ENCODE measurements around the gene TBL2.
"Not testable (repeated sequence)": the region's sequence is repeated elsewhere in the genome, so short reads cannot be mapped to it uniquely, and the experiment has no call there.

TBL2 gene

DNA sequence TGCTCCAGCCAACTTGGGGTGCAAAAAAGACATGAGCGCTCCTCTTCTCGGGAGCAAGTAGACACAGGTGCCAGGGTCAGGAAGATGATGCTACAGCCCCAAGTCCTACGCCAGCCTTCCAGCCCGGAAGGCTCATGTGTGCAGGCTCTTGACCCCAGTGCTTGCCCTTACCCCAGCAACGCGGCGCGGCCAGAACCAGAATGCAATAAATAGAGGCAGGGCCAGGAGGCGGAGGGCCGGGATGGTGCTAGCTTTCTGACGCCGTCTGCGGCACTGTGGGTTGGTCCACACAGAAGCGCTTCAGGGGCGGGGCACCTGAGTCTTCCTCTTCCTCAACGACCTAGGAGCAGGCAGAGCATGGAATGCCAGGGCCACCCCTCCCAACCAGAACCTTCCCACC is 41.3 kb downstream of the TBL2 start:
- no peak for DNase-seq (ENCODE audit: low read depth in 1 of 2, low spot score in 1 of 2)

DNA sequence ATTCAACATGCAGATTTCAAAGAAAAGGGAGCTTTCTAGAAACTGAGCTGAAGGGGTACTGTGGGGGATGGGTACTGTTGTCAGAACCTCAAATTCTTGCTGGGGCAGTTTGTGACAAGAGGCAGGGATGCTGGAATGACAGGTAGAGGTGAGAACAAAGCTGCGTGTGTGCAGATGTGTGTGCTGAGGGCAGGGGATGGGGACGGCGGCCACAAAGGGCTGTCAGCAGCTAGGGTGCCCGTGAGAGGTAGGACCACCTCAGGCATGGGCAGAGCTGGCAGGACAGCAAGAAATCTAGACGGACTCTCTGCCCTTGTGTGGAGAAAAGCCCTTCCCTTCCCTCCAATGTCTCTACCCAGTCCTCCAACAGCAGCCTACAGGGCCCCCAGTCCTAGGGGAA is 41.9 kb downstream of the TBL2 start:
- DNase-seq (ENCODE audit: low read depth in 1 of 2, low spot score in 1 of 2): no peak

DNA sequence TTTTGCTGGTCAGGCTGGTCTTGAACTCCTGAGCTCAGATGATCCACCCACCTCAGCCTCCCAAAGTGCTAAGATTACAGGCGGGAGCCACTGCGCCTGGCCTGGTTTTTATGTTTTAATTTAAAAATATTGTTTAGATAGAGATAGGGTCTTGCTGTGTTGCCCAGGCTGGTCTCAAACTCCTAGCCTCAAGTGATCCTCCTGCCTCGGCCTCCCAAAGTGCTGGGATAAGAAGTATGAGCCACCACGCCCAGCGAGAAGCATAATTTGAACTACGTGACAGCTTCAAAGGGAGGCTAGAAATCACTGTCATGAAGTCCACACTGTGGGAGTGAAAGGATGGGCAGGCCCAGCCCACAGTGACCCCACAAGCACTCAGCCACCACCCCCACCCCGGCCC is 42.5 kb downstream of the TBL2 start:
- not testable (repeated sequence) for DNase-seq (ENCODE audit: low read depth in 1 of 2, low spot score in 1 of 2)

DNA sequence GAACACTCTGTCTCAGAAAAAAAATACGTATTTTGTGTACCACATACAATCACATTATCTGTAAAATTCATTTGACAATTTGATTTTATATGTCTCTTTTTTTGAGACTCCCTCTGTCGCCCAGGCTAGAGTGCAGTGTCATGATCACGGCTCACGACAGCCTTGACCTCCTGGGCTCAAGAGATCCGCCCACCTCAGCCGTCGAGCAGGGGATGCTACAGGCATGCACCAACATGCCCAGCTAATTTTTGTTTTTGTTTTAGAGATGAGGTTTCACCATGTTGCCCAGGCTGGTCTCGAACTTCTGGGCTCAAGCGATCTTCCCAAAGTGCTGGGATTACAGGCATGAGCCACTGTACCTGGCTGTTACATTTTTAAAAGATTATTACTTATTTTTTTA is 44.6 kb downstream of the TBL2 start:
- DNase-seq (ENCODE audit: low read depth in 1 of 2, low spot score in 1 of 2): no peak

DNA sequence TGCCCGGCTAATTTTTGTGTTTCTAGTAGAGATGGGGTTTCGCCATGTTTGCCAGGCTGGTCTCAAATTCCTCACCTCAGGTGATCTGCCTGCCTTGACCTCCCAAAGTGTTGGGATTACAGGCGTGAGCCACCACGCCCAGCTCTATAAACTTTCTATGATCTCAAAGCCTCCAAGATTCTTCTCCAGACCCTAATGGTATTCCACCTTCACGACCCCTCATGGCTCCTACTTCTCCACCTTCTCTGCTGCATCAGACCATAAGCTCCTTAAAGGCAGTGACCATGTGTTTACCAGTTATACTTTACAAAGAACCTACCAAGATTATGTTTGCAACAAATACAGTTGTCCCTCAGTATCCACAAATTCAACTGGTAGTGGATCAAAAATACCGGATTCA is 46.2 kb downstream of the TBL2 start:
- DNase-seq (ENCODE audit: low read depth in 1 of 2, low spot score in 1 of 2): no peak

DNA sequence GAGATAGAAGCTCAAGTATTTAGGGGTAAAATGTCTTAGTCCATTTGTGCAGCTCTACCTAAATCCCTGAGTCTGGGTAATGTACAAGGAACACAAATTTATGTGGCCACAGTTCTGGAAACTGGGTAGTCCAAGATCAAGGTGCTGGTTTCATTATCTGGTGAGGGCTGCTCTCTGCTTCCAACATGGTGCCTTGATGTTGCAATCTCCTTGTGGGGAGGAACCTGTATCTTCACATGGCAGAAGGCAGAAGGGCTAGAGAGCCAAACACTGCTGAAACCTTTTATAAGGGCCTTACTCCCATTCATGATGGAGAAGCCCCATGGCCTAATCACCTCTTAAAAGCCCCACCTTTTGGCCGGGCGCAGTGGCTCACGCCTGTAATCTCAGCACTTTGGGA is 47.6 kb downstream of the TBL2 start:
- no peak for DNase-seq (ENCODE audit: low read depth in 1 of 2, low spot score in 1 of 2)

DNA sequence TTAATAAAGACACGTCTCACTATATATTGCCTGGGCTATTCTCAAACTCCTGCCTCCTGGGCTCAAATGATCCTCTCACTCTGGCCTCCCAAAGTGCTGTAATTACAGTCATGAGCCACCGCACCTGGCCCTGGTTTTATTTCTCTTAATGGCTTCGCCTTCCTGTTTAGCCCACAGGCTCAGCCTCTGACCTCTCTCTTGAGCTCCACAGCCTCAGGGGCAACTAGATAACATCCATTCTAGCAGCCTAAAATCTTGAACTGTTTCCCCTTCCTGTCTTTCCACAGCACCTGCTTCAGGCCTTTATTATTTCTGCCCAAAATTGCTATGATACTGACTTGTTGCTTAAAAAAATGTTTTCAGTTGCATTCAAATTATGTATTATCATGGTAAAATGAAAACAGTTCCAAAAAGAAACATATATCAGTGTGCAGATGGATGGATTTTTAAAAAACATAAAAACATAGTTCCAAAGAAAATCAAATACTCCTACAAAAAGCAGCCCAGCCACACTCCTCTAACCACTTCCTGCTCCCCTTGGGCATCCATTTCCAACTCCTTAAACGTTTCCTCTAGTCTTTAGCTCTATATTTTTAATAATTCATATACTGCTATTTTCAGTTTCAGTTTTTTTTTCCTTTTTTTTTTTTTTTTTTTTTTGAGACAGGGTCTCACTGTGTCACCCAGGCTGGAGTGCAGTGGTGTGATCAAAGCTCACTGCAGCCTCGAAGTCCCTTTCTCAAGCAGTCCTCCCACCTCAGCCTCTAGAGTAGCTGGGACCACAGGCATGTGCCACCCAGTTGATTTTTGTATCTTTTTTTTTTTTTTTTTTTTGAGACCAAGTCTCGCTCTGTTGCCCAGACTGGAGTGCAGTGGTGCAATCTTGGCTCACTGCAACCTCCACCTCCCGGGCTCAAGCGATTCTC is 51.2 kb downstream of the TBL2 start:
- DNase-seq (ENCODE audit: low read depth in 1 of 2, low spot score in 1 of 2): no peak

DNA sequence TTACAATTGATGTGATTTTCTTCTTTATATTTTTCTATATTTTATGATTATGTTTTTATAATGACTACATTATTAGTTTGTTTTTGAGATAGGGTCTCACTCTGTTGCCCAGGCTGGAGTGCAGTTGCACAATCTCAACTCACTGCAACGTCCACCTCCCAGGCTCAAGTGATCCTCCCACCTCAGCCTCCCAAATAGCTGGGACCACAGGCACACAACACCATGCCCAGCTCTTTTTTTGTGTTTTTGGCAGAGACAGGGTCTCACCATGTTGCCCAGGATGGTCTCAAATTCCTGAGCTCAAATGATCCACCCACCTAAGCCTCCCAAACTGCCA is 52.3 kb downstream of the TBL2 start:
- not testable (repeated sequence) for DNase-seq (ENCODE audit: low read depth in 1 of 2, low spot score in 1 of 2)

DNA sequence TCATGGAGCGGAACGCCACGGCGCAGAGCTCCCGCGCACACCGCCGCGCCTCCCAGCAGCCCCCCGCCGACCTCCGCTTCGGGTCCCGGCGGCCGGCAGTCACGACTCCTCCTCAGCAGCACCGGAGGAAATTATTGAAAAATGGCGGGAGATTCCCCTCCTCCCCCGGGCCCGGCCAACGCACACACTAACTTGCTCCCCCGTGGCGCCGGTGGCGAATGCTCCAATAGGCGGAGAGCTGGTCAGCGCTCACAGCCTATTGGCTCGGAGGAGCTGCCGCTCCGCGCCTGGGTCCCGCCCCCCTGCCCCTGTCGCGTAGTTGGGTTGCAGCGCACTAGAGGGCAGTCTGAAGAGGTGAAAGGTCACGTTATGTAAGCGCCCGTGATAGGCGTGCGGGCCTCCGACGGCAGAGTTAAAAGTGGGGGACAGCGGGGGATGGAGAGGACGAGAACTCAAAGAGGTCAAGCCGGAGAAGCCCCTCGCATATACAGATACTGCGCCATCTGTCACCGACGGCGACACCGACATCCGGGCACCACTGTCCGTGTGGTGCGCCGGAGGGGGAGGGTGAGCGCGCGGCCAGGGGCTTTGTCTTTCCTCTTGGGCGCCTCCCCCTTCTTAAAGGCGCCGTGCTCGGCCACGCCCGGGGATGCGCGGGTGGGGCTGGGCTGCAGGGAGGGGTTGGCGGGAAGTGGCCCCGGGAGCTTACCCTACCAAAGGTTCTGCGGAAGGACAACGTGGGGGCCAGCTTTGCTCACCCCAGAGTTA is 56.1 kb downstream of the TBL2 start, which contains the start of gene BAZ1B:
TSS of gene BAZ1B (minus strand) at position 189 of the 768 bp plus-strand sequence. CDS start 360 bp downstream, outside the sequence.
- DNase-seq (ENCODE audit: low read depth in 1 of 2, low spot score in 1 of 2): peak; percentile 90 to 95

DNA sequence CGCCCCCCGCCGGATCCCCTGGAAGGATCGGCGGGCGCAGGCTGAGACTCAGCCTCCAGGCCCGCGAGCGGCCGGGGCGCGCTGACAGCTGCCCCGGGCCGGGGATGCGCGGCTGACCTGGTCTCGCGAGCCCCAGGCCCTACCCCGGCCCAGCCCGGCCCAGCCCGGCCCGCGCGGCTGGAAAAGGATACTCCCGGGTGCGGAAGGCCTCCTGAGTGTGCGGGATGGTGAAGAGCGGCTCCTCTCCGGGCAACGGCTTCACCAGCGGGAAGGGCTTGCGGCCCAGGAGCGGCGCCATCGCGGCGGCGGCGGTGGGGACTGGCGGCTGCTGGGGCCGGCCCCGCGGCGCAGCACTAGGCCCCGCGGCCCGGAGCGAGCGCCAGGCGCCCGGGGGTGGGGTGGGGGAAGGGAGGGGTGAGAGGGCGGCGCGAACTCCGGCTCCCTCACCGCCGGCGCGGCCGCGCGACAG is 56.7 kb downstream of the TBL2 start:
- no peak for DNase-seq (ENCODE audit: low read depth in 1 of 2, low spot score in 1 of 2)

DNA sequence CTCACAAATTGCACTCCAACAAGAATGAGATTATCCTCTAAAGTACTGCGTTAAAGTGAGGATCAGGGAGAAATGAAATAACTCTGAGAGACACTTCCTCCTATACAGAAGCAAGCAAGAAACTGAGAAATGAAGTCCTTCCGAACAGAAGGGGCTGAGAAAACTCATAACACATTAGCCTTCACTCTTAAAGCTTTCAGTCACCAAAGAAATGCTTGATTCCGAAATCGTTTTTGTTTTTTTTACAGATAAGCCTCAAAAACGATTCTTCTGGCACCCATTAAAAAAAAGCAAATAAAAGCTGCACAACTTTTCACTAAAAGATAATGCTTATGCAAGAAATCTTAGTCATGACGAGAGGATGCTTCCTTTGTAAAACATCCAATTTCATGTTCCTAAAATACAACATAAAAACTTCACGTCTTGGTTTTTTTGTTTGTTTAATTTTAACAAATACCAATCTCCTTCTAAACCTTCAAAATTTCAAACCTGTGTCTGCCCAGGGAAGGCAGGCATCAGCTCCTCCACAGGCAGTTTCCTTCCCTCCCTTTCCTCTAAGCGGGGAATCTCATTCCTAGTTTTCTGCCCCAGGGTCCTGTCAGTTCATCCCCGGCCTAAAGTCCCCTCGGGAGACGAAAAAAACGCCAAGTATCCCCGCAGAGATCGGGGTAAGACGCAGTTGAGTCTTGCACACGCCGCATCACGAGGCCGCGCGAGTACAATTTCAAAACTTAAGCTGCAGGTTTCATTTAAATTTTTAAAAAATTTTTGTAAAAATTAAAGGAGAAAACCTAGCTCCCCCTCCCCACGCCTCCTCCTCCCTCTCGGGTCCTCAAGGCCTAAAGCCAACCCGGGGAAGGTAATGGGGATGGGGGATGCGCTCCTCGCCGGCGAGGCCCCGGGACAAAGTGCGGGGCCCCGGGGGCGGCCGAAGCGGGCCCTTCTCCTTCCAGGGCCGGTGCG is 57.4 kb downstream of the TBL2 start:
- DNase-seq (ENCODE audit: low read depth in 1 of 2, low spot score in 1 of 2): no peak

DNA sequence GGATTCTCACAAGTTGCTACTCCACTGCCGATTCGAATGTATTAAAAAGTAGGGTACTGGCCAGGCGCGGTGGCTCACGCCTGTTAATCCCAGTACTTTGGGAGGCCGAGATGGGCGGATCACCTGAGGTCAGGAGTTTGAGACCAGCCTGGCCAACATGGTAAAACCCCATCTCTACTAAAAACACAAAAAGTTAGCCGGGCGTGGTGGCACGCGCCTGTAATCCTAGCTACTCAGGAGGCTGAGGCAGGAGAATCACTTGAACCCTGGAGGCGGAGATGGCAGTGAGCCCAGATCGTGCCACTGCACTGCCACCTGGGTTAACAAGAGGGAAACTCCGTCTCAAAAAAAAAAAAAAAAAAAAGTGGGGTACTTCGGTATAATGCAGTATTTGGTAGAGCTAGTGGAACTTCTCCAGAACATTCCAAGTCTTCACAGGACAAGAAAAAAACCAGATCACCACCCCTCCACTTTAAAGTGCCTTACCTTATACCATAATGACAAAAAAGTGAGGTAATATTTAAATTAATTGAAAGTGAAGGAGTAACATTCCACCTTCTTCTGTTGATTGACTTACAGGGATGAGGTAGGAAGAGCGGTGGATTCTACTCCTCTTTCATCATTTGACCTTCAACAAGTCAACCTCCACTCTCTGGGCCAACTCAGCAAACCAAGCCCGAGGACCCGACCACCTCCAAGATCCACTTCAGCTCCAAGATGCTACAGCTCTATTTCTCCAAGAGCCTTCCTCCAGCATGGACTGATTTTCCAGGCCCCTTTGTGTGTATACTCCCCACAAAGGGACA is 58.3 kb downstream of the TBL2 start:
- no peak for DNase-seq (ENCODE audit: low read depth in 1 of 2, low spot score in 1 of 2)

DNA sequence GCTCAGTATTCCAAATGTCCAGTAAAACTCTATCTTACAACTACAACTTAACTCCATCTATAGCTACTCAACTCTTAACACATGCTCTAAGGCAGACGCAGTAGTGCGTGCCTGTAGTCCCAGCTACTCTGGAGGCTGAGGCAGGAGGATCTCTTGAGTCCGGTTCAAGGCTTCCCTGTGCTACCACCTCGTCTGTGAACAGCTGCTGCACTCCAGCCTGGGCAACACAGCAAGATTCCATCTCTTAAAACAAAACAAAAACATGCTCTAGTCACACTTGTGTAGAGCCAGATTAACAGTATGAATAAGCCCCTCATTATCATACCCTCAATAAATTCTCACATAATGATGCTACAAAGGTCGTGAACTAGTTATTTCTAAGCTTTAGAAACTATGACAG is 59.9 kb downstream of the TBL2 start:
- DNase-seq (ENCODE audit: low read depth in 1 of 2, low spot score in 1 of 2): no peak
